GM10266 (cell line): ENCODE measurements around the gene MTPN.

Experiments
- DNase-seq: peaks from one replicate; pipeline ENCODE4 v3.0.0; 2012; ENCODE audit errors: extremely low spot score
- CTCF ChIP-seq: IDR thresholded peaks from 2 replicates; pipeline ENCODE4 v1.5.1; 2012; ENCODE audit warnings: mild to moderate bottlenecking, low read depth; ENCODE audit not compliant: control insufficient read depth, insufficient read depth; ENCODE audit errors: missing control alignments

The MTPN gene

GRCh38 chr7:135976312-135977006 lies 700 bp downstream of the MTPN start:
- TF ChIP-seq CTCF: no peak
- DNase-seq: peak; percentile 20

- no peak for TF ChIP-seq CTCF
- DNase-seq: no peak
These were observed 2.0 kb downstream of the MTPN start for GRCh38 chr7:135975166-135975565.

GRCh38 chr7:135974667-135975066 lies 2.5 kb downstream of the MTPN start:
- TF ChIP-seq CTCF: no peak
- no peak for DNase-seq

GRCh38 chr7:135971366-135971725 lies 5.8 kb downstream of the MTPN start:
- no peak for TF ChIP-seq CTCF
- DNase-seq: no peak

GRCh38 chr7:135970682-135971365 lies 6.3 kb downstream of the MTPN start:
- TF ChIP-seq CTCF: no peak
- no peak for DNase-seq

- no peak for DNase-seq
- no peak for TF ChIP-seq CTCF
These were observed 7.1 kb downstream of the MTPN start for GRCh38 chr7:135970045-135970444.

GRCh38 chr7:135966341-135967043 lies 10.7 kb downstream of the MTPN start:
- DNase-seq: no peak
- no peak for TF ChIP-seq CTCF
